NCI-H460 (cell line): ENCODE data around the gene TRIM6. TPM values are rescaled to one million over a fixed set of nuclear protein-coding genes. Genes with fewer than 3 reads are reported as not detected.
"Not testable (repeated sequence)": the region's sequence is repeated elsewhere in the genome, so short reads cannot be mapped to it uniquely, and the experiment has no call there.

ENCODE experiments used
- DNase-seq: peaks from one replicate; pipeline ENCODE4 v3.0.0-alpha.2; 2016; ENCODE audit warnings: low read depth; ENCODE audit errors: extremely low read depth
- polyA plus RNA-seq: library from polyadenylated mRNA; depleted of rRNA; stranded (reverse); fragments of >200 nt; gene quantifications from 2 replicates; pipeline ENCODE4 v1.2.3, GENCODE V29; 2014; cell fraction: nucleus; rRNA removed
- total RNA-seq: library from RNA; depleted of rRNA; stranded (reverse); fragments of >200 nt; shearing (Covaris generic); gene quantifications from 2 replicates; pipeline ENCODE4 v1.2.3, GENCODE V29; 2014; rRNA removed

TRIM6 gene
- total RNA-seq, result 8.5 and 10.2 TPM in 2 replicates
- polyA plus RNA-seq, result 15.9 and 17.7 TPM in 2 replicates

DNA sequence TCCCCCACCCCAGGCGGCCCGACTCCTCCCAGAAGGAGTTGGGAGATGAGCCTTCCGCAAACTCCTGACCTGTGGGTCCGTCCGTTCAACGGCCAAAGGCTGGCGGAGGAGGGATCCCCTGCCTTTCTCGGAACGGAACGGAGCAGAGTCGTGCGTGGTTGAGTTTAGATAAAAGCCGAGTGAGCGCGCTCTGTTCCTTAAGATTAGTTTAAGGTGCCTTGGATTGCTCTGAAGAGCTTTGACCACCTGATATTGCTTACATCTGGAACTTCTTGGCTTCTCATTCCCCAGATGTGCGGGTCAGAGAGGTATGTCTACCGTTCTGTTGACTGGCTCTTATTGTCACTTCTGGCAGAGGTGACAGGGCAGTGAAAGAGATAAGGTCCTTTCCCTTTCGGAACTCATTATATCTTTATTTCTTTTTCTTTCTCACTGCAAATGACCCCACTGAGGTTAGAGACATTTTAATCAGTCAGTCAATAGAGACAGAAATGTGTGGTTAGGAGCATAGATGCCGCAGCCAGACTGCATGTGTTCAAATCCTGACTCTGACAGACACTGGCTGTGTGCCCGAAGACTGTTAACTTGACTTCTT is at the start of gene TRIM6:
Gene TRIM6 (plus strand): TSS at position 31 of the 595 bp plus-strand sequence. CDS start 261 bp downstream, at position 292.
- DNase-seq, result peak; percentile 49

DNA sequence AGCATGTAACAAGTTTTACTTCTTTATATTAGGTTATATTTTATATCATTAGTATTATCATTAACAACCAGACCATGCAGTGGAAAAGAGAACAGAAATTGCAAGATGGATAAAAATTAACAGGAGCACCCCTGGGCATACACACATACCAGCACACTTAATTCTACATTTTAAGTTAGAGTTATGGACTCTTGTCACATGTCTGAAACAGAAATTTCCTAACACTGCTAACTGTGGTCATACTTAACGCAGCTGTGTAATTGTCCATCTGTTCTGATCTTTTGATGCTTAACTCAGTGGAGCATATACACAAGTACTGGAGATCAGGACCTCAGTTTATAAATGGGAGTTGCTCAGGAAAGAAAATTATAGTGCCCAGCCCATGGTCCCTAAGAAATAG is 48.5 kb upstream of the TRIM6 start:
- DNase-seq, result no peak

DNA sequence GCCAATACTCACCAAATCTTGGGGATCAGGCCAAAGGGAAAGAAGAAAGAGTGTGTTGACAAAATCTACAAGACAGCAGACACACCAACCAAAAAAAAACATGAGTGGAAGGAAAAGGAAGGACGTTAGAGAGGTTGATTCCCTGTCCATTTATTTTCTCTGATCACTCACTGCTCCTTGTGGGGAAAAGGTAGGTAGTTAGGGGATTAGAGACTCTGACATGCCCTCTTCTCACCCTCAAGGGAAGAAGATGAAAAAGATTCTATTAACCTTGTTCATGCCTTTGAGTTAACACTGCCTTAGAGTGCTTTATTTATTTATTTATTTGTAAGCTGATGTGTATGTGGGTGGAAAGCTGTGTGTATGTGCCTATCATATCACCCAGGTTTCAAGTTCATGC is 48.0 kb upstream of the TRIM6 start, which contains the start of gene OR52H1:
Gene OR52H1 (minus strand): TSS at position 101 of the 400 bp plus-strand sequence. CDS start 3,035 bp downstream, outside the sequence.
- no peak for DNase-seq

GRCh38 chr11:5550440-5551095 is 45.9 kb upstream of the TRIM6 start:
- no peak for DNase-seq

- no peak for DNase-seq
These were observed 43.1 kb upstream of the TRIM6 start for GRCh38 chr11:5553343-5553742.

DNA sequence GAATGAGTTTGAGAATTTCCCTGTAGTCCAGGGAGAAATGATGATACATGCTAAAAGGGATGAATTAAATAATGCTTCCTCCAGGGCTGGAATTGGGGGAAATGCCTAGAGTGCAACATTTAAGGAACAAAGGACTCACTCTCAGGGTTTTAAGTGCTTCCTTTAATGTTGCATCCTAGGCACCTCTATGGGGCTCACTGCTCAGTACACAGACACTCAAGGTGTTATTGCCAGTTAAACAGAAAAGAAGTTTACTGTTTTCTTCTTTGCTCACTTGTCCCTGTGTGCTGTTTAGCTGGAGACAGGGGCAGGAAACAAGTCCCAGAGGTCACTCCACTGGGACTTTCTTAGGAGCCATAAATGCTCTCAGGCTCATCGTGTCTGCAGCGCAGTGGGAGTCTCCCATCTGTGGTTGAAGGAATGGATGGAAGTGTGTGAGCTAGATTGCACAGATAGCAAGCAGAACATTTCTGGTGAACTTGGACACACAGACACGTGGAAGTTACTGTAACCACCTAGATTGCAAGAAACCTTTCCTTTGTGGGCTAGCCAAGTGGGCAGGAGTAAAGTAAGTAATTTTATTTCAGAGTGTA is 39.7 kb upstream of the TRIM6 start:
- DNase-seq, result no peak

DNA sequence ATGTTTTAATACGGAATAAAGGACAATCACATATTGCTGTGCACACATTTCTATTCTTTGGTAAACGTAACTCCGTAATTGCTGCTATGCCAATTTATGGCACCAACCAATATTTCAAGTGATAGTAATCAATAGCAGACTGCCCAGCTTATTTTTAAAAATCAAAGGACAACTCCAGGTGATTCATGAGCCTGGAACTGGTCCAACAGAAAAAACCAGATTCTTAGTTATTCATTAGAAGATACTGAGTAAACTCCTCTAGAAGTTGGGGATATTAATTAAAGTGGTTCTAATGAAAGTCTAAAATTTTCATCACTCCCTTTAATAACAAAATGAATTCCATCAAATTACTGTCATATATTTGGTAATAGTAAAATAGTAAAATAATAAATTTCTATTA is 38.7 kb upstream of the TRIM6 start:
- DNase-seq, result no peak

GRCh38 chr11:5564259-5565019 is 32.0 kb upstream of the TRIM6 start:
- DNase-seq, result no peak

DNA sequence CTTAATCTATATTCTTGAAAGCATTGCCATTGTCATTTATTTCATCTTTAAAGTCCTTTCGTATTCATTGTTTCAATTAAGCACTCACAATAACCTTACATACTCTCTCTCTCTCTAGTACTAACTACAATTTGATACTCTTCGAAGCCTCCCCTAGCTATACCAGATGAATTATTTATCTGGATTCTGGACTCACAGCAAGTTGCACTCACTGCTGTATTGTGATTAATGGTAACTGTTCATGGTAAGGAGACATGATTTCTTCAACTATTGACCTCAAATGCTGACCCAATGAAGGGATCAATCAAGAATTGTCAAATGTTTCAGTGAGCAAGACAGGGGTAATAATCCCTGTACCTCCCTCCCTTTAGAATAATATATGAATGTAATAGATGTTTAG is 21.8 kb upstream of the TRIM6 start:
- DNase-seq, result no peak

DNA sequence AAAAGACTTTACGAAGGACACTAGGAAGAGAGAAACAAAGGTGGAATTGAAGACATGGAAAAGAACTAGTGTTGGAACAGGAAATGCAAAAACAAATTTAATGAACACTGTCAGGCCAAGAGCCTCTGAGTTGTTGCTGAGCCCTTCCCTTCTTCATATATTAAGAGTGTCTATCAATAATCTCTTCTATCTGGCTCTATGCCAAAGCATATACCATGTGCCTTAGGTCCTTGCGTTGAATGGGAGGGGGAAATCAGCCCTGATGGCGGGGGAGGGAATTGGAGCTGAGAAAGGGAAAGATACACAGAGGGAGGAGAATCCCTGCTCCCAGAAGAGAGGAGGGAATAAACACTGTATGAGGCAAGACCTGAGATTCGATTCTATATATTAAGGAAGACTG is 21.3 kb upstream of the TRIM6 start:
- DNase-seq, result no peak

DNA sequence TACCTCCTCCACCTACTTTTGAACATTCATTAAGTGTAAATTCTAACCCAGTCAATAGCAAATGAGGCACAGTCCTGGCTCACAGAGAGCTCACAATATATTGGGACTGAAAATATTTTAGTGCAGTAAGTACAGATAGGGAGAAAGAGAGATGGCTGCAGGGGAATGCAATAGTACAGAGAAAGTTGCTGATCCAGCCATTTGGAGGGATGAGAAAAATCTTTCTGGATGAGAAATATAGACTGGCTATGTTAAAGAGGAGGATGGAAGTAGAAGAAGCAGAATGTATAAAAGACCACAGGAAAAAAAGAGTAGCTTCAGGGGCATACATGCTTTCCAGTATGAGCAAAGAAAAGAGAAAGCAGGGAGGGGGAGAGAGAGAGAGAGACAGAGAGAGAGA is 19.3 kb upstream of the TRIM6 start:
- DNase-seq, result no peak

GRCh38 chr11:5580577-5580976 is 15.9 kb upstream of the TRIM6 start, which contains the start of gene OR52B6:
TSS of gene OR52B6 (plus strand) at chr11:5580877. CDS start at chr11:5580877, 0 bp downstream.
- no peak for DNase-seq

DNA sequence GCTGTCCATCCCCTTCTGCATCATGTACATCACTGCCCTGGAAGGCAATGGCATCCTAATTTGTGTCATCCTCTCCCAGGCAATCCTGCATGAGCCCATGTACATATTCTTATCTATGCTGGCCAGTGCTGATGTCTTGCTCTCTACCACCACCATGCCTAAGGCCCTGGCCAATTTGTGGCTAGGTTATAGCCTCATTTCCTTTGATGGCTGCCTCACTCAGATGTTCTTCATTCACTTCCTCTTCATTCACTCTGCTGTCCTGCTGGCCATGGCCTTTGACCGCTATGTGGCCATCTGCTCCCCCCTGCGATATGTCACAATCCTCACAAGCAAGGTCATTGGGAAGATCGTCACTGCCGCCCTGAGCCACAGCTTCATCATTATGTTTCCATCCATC is 15.4 kb upstream of the TRIM6 start:
- no peak for DNase-seq

DNA sequence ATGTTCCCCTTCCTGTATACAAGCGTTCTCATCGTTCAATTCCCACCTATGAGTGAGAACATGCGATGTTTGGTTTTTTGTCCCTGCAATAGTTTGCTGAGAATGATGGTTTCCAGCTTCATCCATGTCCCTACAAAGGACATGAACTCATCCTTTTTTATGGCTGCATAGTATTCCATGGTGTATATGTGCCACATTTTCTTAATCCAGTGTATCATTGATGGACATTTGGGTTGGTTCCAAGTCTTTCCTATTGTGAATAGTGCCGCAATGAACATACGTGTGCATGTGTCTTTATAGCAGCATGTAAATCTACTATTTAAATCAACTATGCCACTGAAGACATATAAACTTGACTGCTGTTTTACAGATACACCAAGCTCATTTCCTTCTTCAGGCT is 12.0 kb upstream of the TRIM6 start:
- DNase-seq, result not testable (repeated sequence)

- DNase-seq, result not testable (repeated sequence)
These were observed 6.5 kb upstream of the TRIM6 start for GRCh38 chr11:5589906-5590305.

GRCh38 chr11:5591613-5592012 is 4.8 kb upstream of the TRIM6 start:
- no peak for DNase-seq

GRCh38 chr11:5592615-5593014 is 3.8 kb upstream of the TRIM6 start:
- no peak for DNase-seq

GRCh38 chr11:5593146-5593545 is 3.3 kb upstream of the TRIM6 start:
- DNase-seq, result no peak

DNA sequence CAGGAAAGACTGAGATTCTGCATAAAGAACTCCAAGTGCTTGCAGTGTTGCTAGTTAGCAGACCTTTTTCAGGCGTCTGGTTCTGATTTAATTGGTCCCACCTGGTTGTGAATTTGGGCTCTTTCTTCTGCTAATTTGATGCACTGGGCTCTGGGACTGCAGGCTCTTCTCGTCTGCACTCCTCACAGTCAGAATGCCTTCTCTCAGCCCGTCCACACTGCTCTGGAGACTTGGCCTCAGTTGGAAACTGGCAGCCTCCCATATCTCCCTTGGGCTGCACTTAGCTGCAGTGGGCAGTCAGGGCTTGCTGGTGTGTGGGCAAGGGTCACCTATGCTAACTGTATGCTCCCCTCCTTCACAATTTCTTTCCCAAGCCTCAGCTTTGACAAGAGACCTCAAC is 1.5 kb downstream of the TRIM6 start:
- no peak for DNase-seq

GRCh38 chr11:5600374-5600851 is 4.0 kb downstream of the TRIM6 start:
- peak; percentile 75 for DNase-seq

DNA sequence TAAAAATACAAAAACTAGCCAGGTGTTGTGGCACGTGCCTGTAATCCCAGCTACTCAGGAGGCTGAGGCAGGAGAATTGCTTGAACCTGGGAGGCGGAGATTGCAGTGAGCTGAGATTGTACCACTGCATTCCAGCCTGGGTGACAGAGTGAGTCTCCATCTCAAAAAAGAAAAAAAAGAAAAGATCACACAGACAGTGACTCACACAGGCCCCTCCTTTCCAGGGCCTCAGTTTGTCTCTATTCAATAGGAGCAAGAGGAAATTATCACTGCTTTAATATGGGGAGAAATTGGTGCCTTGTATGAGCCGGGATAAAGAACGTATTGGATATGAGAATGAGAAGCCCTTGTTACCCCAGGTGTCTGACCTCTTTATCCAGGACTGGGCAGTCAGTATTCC is 6.4 kb downstream of the TRIM6 start:
- DNase-seq, result not testable (repeated sequence)
